ENCODE data around the gene PCSK6. TPM values are rescaled to one million over a fixed set of nuclear protein-coding genes. Genes with fewer than 3 reads are reported as not detected.

The PCSK6 gene
- total RNA-seq, 1 experiment from 2014 or later: 2.9 TPM

DNA sequence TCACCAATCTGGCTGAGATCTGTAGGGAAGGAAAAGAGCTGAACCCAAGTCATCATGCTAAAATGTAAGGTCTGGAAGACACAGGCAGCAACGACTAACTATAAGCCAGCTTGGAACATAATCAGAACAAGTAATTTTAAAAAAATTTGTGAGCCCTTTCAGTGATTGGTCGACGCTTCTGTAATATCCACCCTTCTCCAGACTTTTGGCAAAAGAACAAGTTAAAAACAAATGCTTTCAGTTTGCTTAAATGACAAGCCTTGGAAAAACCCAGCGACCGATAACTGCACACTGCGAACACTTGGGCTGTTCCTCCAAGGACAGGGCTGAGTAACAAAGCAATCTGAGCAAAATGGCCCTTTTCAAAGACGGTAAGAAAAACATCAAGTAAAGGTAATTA lies 49.6 kb downstream of the PCSK6 start:
- ATAC-seq (no peak), DNase-seq (ENCODE audit: low spot score) (no peak)
- ChIA-PET CTCF (no interaction called here), POLR2A (no interaction called here)
- Mint-ChIP-seq H3K36me3 (no peaks in the 10 kb centered on the region), H3K9me3 (0 out of 2 replicates have a peak, but pooled peaks cover 4% of the 10 kb centered on the region), H3K27me3 (ENCODE audit: low read depth) (no peaks in the 10 kb centered on the region; the same call in 1 of the 2 replicates), H3K4me3 (no peak overlapping the region), H3K4me1 (peaks cover 6% of the 10 kb centered on the region), H3K27ac (no peak overlapping the region; the same call in 1 of the 2 replicates)
- TF ChIP-seq HMGA2 (CRISPR knock-in tag; IDR thresholded peaks at IDR 0.05) (no peak), CBFB (CRISPR knock-in tag; IDR thresholded peaks at IDR 0.05; ENCODE audit: low read depth) (no peak)
- TF ChIP-seq, protein P1, sequence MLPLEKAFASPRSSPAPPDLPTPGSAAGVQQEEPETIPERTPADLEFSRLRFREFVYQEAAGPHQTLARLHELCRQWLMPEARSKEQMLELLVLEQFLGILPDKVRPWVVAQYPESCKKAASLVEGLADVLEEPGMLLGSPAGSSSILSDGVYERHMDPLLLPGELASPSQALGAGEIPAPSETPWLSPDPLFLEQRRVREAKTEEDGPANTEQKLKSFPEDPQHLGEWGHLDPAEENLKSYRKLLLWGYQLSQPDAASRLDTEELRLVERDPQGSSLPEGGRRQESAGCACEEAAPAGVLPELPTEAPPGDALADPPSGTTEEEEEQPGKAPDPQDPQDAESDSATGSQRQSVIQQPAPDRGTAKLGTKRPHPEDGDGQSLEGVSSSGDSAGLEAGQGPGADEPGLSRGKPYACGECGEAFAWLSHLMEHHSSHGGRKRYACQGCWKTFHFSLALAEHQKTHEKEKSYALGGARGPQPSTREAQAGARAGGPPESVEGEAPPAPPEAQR (CRISPR knock-in tag; IDR thresholded peaks at IDR 0.05): no peak
- TF ChIP-seq, protein P2, sequence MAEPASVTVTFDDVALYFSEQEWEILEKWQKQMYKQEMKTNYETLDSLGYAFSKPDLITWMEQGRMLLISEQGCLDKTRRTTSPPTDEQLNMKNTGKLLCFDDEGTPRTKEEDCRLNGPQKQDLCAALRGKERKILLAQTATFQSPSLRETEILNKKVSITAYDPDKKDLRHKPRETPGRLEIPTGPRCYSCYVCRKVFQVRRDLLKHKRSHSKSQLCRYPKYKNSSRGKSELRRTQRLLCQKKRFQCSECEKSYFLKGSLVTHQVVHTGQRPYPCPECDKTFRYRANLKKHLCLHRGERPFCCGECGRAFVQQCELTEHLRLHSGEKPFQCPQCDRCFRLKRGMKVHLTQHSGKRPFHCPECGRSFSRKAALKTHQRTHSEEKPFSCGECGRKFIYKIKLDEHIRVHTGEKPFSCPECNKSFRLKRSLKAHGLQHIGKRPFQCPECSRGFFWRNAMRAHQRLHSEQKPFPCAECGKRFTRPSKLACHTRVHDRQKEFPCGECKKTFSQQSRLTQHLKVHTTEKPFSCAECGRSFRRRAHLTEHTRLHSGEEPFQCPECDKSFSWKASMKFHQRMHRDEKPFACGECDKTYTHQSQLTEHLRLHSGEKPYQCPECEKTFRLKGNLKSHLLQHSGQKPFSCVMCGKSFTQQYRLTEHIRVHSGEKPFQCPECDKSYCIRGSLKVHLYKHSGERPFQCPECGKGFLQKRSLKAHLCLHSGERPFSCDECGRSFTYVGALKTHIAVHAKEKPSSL (CRISPR knock-in tag; conservative IDR thresholded peaks at IDR 0.05): no peak

DNA sequence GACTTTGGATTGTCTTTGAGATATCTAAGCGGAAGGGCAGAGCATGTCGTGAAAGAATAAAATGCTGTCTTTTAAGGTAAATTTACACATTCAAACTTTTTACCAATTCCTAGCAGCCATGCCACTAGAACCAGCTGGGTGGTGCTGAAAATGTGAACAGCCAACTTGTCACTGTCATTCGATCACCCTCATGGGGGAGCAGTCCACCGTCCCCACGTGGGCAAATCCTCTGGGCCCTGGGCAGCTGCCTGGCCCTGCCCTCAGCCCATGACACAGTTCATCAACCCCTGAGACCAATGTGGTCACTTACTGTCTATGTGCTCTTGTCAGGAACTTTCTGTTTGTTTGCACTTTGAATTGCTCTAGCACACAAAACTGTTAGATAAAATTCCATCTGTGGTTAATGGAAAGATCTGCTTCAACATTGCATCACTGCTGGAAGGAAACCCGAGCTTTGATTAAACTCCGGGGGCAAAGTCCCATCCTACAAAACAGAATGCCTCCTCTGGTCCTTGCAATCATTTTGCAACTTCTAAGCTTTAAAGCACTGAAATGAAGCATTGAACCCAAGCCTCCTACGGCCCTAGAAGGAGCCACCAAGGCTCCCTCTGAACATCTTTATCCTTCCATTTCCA lies 50.1 kb downstream of the PCSK6 start:
- Mint-ChIP-seq H3K27ac (no peak overlapping the region), H3K4me1 (peaks cover 6% of the 10 kb centered on the region), H3K4me3 (no peak overlapping the region), H3K36me3 (no peaks in the 10 kb centered on the region), H3K27me3 (ENCODE audit: low read depth) (no peaks in the 10 kb centered on the region; the same call in 1 of the 2 replicates), H3K9me3 (0 out of 2 replicates have a peak, but pooled peaks cover 4% of the 10 kb centered on the region)
- ChIA-PET POLR2A (no interaction called here), CTCF (no interaction called here)
- DNase-seq (ENCODE audit: low spot score): no peak
- TF ChIP-seq GABPB1 (CRISPR knock-in tag; IDR thresholded peaks at IDR 0.05): peak; percentile 98
- TF ChIP-seq RORB (CRISPR knock-in tag; IDR thresholded peaks at IDR 0.05): no peak
- ATAC-seq: no peak

DNA sequence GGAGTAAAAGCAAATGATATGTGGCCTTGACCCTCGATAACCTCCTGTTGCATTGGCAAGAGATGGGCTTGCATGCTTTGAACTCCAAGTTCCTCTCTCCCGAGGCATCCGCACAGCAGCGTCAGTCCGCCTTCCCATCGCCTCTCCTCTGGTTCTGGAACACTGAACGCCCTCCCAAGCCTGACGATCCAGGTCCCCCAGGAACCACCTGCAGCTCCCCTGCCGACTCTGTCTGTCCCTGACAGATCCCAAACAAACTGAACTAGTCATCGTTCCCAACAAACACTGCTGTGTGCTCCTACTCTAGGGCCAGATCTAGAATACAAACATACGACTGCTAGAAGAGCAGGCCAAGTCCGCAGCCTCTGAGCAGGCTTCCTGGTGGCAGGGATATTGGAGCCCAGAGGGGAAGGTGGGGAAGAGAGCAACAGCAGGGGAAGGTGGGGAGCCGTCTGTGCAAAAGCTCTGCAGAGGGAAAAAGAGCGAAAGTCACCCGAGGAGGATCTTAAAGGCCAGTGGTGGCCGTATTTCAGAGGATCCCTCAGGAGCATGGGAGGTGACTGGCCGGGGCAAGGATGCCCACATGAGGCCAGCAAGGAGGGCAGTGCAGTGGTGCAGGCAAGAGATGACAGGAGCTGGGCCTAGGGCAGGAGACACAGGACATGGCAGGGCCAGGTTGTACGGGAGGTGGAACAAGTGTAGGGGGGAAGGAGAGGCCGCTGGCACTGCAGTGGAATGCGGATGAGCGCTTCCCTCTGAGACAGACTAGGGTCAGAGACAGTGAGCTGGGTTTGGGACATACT lies 50.8 kb downstream of the PCSK6 start:
- no peaks in the 10 kb centered on the region for H3K36me3 Mint-ChIP-seq
- CTCF ChIA-PET: no interaction called here
- H3K27me3 Mint-ChIP-seq (ENCODE audit: low read depth): no peaks in the 10 kb centered on the region; the same call in 1 of the 2 replicates
- H3K9me3 Mint-ChIP-seq: 0 out of 2 replicates have a peak, but pooled peaks cover 2% of the 10 kb centered on the region
- peaks cover 6% of the 10 kb centered on the region for H3K4me1 Mint-ChIP-seq
- ATAC-seq (no peak), DNase-seq (ENCODE audit: low spot score) (no peak)
- peak; percentile 85 for TF ChIP-seq GABPB1 (CRISPR knock-in tag; IDR thresholded peaks at IDR 0.05)
- TF ChIP-seq KAT7 (CRISPR knock-in tag; IDR thresholded peaks at IDR 0.05; ENCODE audit: borderline replicate concordance): no peak
- H3K27ac Mint-ChIP-seq: no peak overlapping the region
- no peak overlapping the region for H3K4me3 Mint-ChIP-seq
- POLR2A ChIA-PET: no interaction called here

DNA sequence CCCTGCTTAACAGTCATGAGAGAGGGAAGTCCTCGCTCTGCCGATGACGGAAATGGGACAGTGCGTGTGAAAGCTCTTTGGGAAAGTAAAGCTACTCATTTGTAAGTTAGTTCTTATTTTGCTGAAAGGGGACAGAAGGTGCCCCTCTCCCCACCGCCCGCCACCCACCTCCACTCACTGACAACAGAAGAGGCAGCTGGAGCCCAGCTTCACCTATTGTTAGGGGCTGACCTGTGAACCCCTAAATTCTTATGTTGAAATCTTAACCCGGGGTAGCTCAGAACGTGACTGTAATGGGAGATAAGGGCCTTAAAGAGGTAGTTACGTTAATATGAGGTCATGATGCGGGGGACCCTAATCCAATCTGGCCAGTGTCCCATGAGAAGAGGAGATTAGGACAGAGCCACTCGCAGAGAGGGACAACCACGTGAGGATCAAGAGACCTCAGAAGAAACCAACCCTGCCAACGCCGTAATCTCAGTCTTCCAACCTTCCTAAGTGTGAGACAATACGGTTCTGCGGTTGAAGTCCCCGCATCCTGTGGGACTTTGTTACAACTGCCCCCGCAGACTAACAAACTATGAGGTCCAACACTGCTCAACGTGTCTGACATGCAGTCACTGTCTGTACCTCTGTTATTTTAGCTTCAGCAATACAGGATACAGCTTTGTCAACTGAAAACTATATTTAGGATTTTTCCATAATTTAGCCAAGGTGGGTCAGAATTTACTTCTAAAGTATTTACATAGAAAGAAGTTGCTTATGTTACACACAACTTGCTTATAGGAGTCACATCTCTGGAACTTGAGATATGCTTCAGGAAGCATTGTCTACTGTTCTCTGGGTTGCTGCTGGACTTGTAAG lies 51.7 kb downstream of the PCSK6 start:
- DNase-seq (ENCODE audit: low spot score) (no peak), ATAC-seq (no peak)
- H3K27me3 Mint-ChIP-seq (ENCODE audit: low read depth): no peaks in the 10 kb centered on the region; the same call in 1 of the 2 replicates
- H3K4me3 Mint-ChIP-seq: no peak overlapping the region
- no peaks in the 10 kb centered on the region for H3K36me3 Mint-ChIP-seq
- H3K9me3 Mint-ChIP-seq: no peaks in the 10 kb centered on the region
- H3K27ac Mint-ChIP-seq: no peak overlapping the region
- peaks cover 6% of the 10 kb centered on the region for H3K4me1 Mint-ChIP-seq
- POLR2A ChIA-PET: no interaction called here
- CTCF ChIA-PET: no interaction called here
- TF ChIP-seq CREM (CRISPR knock-in tag; IDR thresholded peaks at IDR 0.05): no peak
- TF ChIP-seq, protein P3, sequence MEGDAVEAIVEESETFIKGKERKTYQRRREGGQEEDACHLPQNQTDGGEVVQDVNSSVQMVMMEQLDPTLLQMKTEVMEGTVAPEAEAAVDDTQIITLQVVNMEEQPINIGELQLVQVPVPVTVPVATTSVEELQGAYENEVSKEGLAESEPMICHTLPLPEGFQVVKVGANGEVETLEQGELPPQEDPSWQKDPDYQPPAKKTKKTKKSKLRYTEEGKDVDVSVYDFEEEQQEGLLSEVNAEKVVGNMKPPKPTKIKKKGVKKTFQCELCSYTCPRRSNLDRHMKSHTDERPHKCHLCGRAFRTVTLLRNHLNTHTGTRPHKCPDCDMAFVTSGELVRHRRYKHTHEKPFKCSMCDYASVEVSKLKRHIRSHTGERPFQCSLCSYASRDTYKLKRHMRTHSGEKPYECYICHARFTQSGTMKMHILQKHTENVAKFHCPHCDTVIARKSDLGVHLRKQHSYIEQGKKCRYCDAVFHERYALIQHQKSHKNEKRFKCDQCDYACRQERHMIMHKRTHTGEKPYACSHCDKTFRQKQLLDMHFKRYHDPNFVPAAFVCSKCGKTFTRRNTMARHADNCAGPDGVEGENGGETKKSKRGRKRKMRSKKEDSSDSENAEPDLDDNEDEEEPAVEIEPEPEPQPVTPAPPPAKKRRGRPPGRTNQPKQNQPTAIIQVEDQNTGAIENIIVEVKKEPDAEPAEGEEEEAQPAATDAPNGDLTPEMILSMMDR (IDR thresholded peaks at IDR 0.05): no peak
- no peak for TF ChIP-seq CREB1 (CRISPR knock-in tag; IDR thresholded peaks at IDR 0.05)
- TF ChIP-seq, protein P4, sequence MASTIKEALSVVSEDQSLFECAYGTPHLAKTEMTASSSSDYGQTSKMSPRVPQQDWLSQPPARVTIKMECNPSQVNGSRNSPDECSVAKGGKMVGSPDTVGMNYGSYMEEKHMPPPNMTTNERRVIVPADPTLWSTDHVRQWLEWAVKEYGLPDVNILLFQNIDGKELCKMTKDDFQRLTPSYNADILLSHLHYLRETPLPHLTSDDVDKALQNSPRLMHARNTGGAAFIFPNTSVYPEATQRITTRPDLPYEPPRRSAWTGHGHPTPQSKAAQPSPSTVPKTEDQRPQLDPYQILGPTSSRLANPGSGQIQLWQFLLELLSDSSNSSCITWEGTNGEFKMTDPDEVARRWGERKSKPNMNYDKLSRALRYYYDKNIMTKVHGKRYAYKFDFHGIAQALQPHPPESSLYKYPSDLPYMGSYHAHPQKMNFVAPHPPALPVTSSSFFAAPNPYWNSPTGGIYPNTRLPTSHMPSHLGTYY (CRISPR knock-in tag; IDR thresholded peaks at IDR 0.05): no peak
- no peak for TF ChIP-seq MXD4 (CRISPR knock-in tag; IDR thresholded peaks at IDR 0.05; ENCODE audit: borderline replicate concordance)
- TF ChIP-seq, protein P5, sequence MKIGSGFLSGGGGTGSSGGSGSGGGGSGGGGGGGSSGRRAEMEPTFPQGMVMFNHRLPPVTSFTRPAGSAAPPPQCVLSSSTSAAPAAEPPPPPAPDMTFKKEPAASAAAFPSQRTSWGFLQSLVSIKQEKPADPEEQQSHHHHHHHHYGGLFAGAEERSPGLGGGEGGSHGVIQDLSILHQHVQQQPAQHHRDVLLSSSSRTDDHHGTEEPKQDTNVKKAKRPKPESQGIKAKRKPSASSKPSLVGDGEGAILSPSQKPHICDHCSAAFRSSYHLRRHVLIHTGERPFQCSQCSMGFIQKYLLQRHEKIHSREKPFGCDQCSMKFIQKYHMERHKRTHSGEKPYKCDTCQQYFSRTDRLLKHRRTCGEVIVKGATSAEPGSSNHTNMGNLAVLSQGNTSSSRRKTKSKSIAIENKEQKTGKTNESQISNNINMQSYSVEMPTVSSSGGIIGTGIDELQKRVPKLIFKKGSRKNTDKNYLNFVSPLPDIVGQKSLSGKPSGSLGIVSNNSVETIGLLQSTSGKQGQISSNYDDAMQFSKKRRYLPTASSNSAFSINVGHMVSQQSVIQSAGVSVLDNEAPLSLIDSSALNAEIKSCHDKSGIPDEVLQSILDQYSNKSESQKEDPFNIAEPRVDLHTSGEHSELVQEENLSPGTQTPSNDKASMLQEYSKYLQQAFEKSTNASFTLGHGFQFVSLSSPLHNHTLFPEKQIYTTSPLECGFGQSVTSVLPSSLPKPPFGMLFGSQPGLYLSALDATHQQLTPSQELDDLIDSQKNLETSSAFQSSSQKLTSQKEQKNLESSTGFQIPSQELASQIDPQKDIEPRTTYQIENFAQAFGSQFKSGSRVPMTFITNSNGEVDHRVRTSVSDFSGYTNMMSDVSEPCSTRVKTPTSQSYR (CRISPR knock-in tag; IDR thresholded peaks at IDR 0.05): no peak
- no peak for TF ChIP-seq HMGA2 (CRISPR knock-in tag; IDR thresholded peaks at IDR 0.05)
